B cell (primary cell): ENCODE results near the gene CTDP1. TPM values are rescaled to one million over a fixed set of nuclear protein-coding genes. Genes with fewer than 3 reads are reported as not detected.

Experiments
- ATAC-seq: fragments of 200-7000 bp; cut with Tn5 transposase; one replicate; pipeline ENCODE4 v1.10.0; 2021; ENCODE audit warnings: low read depth, mild to moderate bottlenecking, moderate number of reproducible peaks, moderate library complexity
- CTCF ChIA-PET: fragments of 350-600 bp; sonication (Branson Sonifier 250); formaldehyde crosslinking; loops from one replicate; lab custom pipeline; 2021; ENCODE audit warnings: antibody characterized with exemption, inconsistent platforms; lab: Charles Lee
- POLR2A ChIA-PET: fragments of 350-600 bp; sonication (Branson Sonifier 250); formaldehyde crosslinking; loops from one replicate; lab custom pipeline; 2021; ENCODE audit warnings: antibody characterized with exemption; lab: Charles Lee
- DNase-seq: peaks from one replicate; pipeline ENCODE4 v3.0.0; 2013
- H2AFZ ChIP-seq: 2 replicates; pipeline ENCODE4 v1.6.1; 2012; ENCODE audit warnings: mild to moderate bottlenecking, low read depth, low read length; ENCODE audit not compliant: insufficient read depth, poor library complexity, severe bottlenecking
- H3K27ac ChIP-seq, 2 donors: 1 replicate in 1 of 2; 2 replicates in 1 of 2; pipeline ENCODE4 v1.5.1; 2012 to 2013; ENCODE audit warnings: low read length in 2 of 2, mild to moderate bottlenecking in 2 of 2, moderate library complexity in 1 of 2
- H3K27me3 ChIP-seq, 4 experiments: fragments of 200-600 bp in 1 of 4; sonication (generic) in 1 of 4; replicated peaks in 1 of 4; 1 replicate in 2 of 4; 2 replicates in 2 of 4; pipeline versions ENCODE4 v1.6.1 to v1.7.0; 2013 to 2016; ENCODE audit warnings: low read length in 3 of 4, mild to moderate bottlenecking in 2 of 4, mixed read lengths in 1 of 4, moderate library complexity in 1 of 4; ENCODE audit not compliant: insufficient read depth in 4 of 4, control insufficient read depth in 3 of 4; ENCODE audit errors: control extremely low read depth in 1 of 4
- H3K36me3 ChIP-seq, 2 experiments: replicated peaks in 1 of 2; 1 replicate in 1 of 2; 2 replicates in 1 of 2; pipeline versions ENCODE4 v1.6.1 to v1.7.1; 2013; ENCODE audit warnings: low read length in 1 of 2; ENCODE audit not compliant: insufficient read depth in 2 of 2, control insufficient read depth in 1 of 2; ENCODE audit errors: control extremely low read depth in 1 of 2, extremely low read depth in 1 of 2
- H3K4me1 ChIP-seq, 2 donors: fragments of 200-600 bp in 1 of 2; sonication (generic) in 1 of 2; 1 replicate in 1 of 2; 2 replicates in 1 of 2; pipeline versions ENCODE4 v1.5.1 to v1.6.1; 2013 to 2017; ENCODE audit warnings: low read length in 2 of 2; ENCODE audit not compliant: control insufficient read depth in 2 of 2, insufficient read depth in 2 of 2
- H3K4me2 ChIP-seq: replicated peaks from 2 replicates; pipeline ENCODE3; 2012; ENCODE audit warnings: mild to moderate bottlenecking, low read depth, low read length; ENCODE audit not compliant: poor library complexity, severe bottlenecking
- H3K4me3 ChIP-seq, 5 experiments: fragments of 200-600 bp in 1 of 5; sonication (generic) in 1 of 5; 1 replicate in 3 of 5; 2 replicates in 2 of 5; pipeline versions ENCODE4 v1.5.1 to v1.7.0; 2011 to 2016; ENCODE audit warnings: low read length in 4 of 5, mild to moderate bottlenecking in 4 of 5, low read depth in 2 of 5, control low read depth in 1 of 5, moderate library complexity in 1 of 5; ENCODE audit not compliant: insufficient read depth in 1 of 5; ENCODE audit errors: control extremely low read depth in 1 of 5, extremely low read depth in 1 of 5
- H3K79me2 ChIP-seq: fragments of 200-600 bp; sonication (generic); one replicate; pipeline ENCODE4 v1.6.0; 2016; ENCODE audit warnings: low read length; ENCODE audit not compliant: control insufficient read depth, insufficient read depth
- H3K9ac ChIP-seq: fragments of 200-600 bp; sonication (generic); 2 replicates; pipeline ENCODE4 v1.6.1; 2017; ENCODE audit warnings: mild to moderate bottlenecking, low read length, moderate library complexity
- H3K9me3 ChIP-seq, 3 donors: one replicate each; pipeline versions ENCODE4 v1.6.1 to v1.7.1; 2013; ENCODE audit warnings: low read length in 2 of 3; ENCODE audit not compliant: control insufficient read depth in 2 of 3, insufficient read depth in 1 of 3; ENCODE audit errors: control extremely low read depth in 1 of 3
- H4K20me1 ChIP-seq: 2 replicates; pipeline ENCODE4 v1.6.0; 2012; ENCODE audit warnings: mild to moderate bottlenecking, low read length; ENCODE audit not compliant: insufficient read depth, control insufficient read depth, poor library complexity, severe bottlenecking
- H3K27ac Mint-ChIP-seq: one replicate; pipeline ENCODE4 v1.8.0; 2021; ENCODE audit warnings: mixed read lengths
- H3K27me3 Mint-ChIP-seq: one replicate; pipeline ENCODE4 v1.8.0; 2021; ENCODE audit warnings: mixed read lengths
- H3K4me1 Mint-ChIP-seq: one replicate; pipeline ENCODE4 v1.8.0; 2021; ENCODE audit warnings: mixed read lengths
- H3K4me3 Mint-ChIP-seq: one replicate; pipeline ENCODE4 v1.8.0; 2021; ENCODE audit warnings: mixed read lengths
- H3K9me3 Mint-ChIP-seq: one replicate; pipeline ENCODE4 v1.8.0; 2022; ENCODE audit warnings: mixed read lengths; ENCODE audit not compliant: insufficient read depth
- CTCF ChIP-seq: fragments of 200-600 bp; IDR thresholded peaks from one replicate; pipeline ENCODE4 v1.8.0; 2022; ENCODE audit warnings: antibody characterized with exemption, mild to moderate bottlenecking
- EZH2 ChIP-seq: IDR thresholded peaks from 2 replicates; pipeline ENCODE4 v1.6.1; 2012; ENCODE audit warnings: borderline replicate concordance, low read depth, mild to moderate bottlenecking, moderate library complexity, low read length; ENCODE audit not compliant: insufficient read depth, poor library complexity, severe bottlenecking
- WGBS: methylation state at CpG from one replicate; pipeline ENCODE4 v1.1.5; 2013; ENCODE audit warnings: missing lambda C conversion rate; ENCODE audit not compliant: insufficient coverage; 5-methylcytosine and 5-hydroxymethylcytosine counted together
- intact Hi-C: fragments of 100-400 bp; cut with micrococcal nuclease; formaldehyde crosslinking; loops from one replicate; pipeline ENCODE4 v1.10.0; 2022
- polyA plus RNA-seq: library from polyadenylated mRNA; depleted of rRNA; stranded (reverse); fragments of >200 nt; gene quantifications from 2 replicates; pipeline ENCODE4 v1.2.3, GENCODE V29; 2012
- total RNA-seq, 2 donors: library from RNA; stranded (reverse); fragments of 120-200 nt in 1 of 2; gene quantifications; 1 replicate in 1 of 2; 2 replicates in 1 of 2; pipeline versions ENCODE4 v1.2.3 to v1.2.4, GENCODE V29; 2013 to 2022

CTDP1 gene
- total and polyA plus RNA-seq, 2 donors (not counting 1 experiment from before 2014, with no cell fraction given), result 14.3 to 33.3 TPM

GRCh38 chr18:79792096-79792987 is 112.7 kb downstream of the CTDP1 start:
- CTCF ChIA-PET, result interaction anchor here (0.8 kb wide), 1 partner anchor 35 kb away, joined by 3 read pairs; no protein-coding TSS in a partner anchor
- Histone ChIP-seq H3K9me3 (peaks cover 0 to 29% (median 0%) of the 10 kb centered on the region in 3 donors), H3K4me2 (peak overlapping the region; percentile 66), H3K36me3 (no peaks in the 10 kb centered on the region), H2AFZ (peak overlapping the region; percentile 26), H3K79me2 (no peaks in the 10 kb centered on the region), H3K4me3 (peak overlapping the region in 2 of 5 experiments; percentile 44 to 46), H3K27ac (no peak overlapping the region), H3K4me1 (peaks cover 30 to 40% of the 10 kb centered on the region in 2 donors), H3K9ac (peak overlapping the region; percentile 50), H3K27me3 (peaks cover 0 to 60% (median 24%) of the 10 kb centered on the region in 4 experiments), H4K20me1 (no peaks in the 10 kb centered on the region)
- Mint-ChIP-seq H3K9me3 (no peaks in the 10 kb centered on the region), H3K4me1 (peaks cover 34% of the 10 kb centered on the region), H3K4me3 (peak overlapping the region; percentile 12), H3K27me3 (peaks cover 60% of the 10 kb centered on the region), H3K27ac (no peak overlapping the region)
- 78% methylated on average over 42 of the region's 46 CpGs for WGBS
- POLR2A ChIA-PET, result no interaction called here
- DNase-seq (no peak), ATAC-seq (no peak)
- TF ChIP-seq CTCF (no peak), EZH2 (no peak)
- intact Hi-C loops, result loop anchor here (10.0 kb wide), 1 partner anchor 242 kb away; the partner anchor contains the start of gene RBFA
